ENCODE data around the gene FMN2.
"Not testable (repeated sequence)": the region's sequence is repeated elsewhere in the genome, so short reads cannot be mapped to it uniquely, and the experiment has no call there.

FMN2 gene

DNA sequence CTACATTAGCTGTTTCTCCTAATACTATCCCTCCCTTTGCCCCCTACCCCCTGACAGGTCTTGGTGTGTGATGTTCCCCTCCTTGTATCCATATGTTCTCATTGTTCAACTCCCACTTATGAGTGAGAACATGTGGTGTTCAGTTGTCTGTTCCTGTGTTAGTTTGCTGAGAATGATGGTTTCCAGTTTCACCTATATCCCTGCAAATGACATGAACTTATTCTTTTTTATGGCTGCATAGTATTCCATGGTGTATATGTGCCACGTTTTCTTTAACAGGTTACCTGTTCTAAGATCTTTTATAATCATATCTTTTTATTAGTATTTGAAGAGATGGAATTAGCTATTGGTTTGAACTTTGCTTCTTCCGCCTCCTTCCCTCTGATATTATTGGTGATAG, 172.8 kb downstream of the FMN2 start:
- DNase-seq, result not testable (repeated sequence)

DNA sequence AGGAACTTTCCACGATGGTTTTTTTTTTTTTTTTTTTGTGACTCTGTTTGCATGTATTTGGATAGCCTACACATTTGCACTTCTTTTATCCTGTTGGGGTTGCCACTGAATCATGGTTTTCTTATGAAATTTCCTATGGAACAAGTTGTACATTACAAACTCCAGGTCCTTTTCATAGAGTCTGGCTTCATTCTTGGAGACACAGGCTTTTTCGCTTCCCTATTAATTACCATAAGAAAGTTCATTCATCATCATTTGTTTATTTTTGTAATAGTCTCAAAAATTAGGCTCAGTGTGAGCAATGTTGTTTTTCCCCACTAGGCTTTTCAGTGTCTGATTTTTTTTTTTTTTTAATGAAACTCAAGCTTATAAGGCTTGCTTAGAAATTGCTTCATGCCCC, 179.4 kb downstream of the FMN2 start:
- no peak for DNase-seq

DNA sequence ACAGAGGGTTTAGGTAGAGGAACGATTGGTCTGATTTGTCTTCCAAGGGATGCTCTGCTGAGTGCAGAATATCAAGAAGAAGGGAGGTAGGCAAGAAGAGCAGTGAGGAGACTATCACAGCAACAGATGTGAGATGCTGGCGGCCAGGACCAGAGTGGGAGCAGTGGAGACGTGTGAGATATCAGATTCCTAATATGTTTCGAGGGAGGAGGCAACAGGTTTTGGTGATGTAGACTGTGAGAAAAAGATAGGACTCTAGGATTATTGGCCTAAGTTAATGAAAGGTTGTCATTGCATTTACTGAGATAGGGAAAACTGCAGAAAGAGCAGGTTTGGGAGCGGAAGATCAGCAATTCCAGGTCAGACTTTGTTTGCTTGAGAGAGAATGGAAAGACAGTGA, 182.9 kb downstream of the FMN2 start:
- DNase-seq, result no peak

DNA sequence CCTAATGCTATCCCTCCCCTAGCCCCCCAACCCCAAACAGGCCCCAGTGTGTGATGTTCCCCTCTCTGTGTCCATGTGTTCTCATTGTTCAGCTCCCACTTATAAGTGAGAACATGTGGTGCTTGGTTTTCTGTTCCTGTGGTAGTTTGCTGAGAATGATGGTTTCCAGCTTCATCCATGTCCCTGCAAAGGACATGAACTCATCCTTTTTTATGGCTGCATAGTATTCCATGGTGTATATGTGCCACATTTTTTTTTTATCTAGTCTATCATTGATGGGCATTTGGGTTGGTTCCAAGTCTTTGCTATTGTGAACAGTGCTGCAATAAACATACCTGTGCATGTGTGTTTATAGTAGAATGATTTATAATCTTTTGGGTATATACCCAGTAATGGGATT, 183.5 kb downstream of the FMN2 start:
- DNase-seq, result not testable (repeated sequence)

DNA sequence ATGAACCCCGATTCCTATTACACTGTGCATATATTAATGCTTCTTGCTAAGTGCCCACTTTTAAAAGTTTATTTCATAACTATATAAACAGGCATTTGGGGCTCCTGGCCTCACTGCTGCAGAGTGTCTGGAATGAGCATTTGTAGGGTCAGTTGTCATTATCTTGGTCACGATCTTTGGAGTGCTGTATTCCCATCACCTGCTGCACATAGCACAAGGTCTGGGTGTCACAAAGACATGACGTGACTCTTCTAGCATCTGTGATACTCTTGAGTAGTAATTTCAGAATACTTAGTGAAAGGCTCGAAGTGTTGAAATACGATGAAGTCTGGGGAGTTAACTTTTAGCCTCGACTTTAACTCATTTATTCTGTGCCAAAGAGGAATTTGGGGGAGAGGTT, 186.4 kb downstream of the FMN2 start:
- DNase-seq, result no peak

- DNase-seq, result no peak
Measured at GRCh38 chr1:240280560-240281322, 189.1 kb downstream of the FMN2 start.

DNA sequence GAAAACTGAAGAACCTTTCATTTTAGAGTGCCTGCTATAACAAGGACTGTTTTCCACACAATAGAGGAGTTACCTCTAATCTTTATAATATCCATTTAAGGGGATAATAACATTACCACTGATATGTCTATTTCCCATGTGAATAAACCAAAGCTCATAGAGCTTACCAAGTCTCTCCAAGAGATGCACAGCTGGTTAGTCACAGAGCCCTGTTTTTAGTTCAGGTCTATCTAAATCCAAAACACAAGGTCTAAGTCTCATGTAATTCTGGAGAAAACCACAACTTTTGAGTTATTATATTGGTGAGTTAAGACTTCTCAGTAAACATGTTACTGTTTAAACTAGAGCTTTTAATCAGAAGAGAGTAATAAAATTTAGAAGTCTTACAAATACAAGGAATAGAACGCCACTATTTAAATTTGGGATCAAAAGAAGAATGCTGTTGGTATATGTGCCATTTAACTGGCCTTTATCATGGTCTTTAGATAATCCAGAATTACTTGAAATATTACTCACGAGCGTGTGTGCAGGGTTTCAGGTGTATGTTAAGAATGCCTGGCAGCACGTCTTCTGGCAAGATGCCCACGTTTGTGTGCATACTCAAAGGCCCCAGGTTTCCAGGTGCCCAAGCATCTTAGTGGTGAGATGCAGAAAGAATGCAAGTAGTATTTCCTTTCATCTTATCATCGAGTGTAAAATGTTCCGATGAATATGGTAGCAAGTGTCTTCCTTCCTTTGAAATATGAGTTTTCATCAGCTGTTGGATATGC, 190.6 kb downstream of the FMN2 start:
- DNase-seq, result no peak

DNA sequence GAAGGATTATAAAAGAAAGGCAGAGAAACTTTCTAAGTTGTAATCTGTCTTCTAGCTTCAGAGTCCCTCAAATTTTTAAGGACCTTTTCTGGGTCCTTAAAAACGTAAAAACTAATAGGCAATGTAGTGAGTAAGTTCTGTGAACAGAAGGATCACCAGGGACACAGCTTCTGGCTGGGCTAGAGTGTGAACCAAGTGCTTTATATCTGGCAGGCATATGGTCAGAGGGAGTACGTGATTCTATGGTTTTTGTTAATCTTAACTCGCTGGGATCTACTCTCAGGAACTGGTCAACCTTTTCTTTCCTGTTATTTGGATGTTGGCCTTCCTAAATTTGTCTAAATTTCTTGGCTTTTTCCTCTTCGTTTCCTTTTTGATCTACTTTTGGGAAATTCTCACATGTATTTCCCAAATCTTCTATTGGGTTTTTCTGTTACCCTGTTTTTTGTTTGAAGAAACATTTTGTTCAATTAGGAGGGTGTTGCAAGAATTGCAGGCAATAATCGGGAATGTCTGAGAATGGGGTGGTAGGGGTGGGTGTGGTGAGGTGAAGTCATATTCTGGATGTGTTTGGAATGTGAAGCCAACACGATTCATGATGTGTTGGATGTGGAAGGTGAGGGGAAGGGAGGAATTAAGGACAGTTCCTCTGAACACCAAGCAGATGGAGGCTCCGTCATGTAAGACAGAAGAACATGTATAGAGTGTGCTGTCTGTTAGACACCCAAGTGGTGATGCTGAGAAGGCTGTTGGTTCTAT, 193.2 kb downstream of the FMN2 start:
- no peak for DNase-seq

DNA sequence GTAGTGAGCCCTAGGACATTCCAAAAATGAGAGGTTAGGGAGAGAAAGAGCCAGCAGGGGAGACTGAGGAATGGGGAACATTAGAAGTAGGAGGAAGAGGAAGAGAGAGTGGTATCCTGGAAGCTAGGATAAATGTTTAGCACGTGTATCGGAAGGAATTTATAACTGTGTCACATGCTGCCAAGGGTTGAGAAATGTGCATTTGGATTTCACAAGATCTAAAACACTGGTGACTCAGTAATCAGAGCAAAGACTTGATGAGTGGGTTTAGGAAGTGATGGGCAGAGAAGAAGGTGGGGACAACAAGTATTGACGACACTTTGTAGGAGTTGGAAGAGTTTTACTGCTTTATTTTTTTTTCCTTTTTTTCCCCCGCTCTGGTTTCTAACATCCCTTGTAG, 193.9 kb downstream of the FMN2 start:
- DNase-seq, result no peak

DNA sequence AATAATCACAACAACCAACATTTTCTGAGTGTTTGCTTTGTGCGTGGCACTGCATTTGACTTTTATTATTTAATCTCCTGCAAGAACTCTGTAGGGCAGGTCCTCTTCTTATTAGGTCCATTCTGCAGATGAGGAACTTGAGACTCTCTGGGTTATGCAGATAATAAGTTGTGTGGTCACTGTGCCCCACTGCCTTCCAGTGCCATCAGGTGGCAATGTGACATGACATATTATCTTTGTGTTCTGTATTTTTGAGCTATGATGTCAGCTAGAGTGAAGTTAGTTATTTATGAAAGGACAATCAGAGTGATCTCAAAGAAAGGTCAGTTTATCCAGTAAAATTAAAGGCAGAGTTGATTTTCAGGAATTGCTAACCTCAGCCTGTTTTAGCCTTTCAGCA, 196.0 kb downstream of the FMN2 start:
- DNase-seq, result no peak

GRCh38 chr1:240293706-240294105, 202.0 kb downstream of the FMN2 start:
- no peak for DNase-seq

DNA sequence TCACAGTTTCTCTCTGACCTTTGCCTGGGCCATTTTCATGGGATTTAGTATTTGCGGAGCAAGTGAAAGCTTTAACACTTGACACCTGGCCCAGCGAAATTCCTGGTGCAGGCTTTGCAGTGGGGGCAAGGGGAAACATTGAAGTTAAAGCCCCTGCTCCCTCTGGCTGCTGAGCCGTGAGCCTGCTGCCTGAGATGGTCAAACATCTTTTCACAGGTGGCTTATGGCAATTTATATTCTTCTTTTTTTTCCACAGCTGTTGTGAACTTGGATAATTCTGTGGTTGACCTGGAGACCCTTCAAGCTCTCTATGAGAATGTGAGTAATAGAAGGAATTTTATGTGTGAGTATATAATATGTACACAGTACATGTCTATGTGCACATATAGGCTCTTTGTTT, 202.9 kb downstream of the FMN2 start:
- no peak for DNase-seq

DNA sequence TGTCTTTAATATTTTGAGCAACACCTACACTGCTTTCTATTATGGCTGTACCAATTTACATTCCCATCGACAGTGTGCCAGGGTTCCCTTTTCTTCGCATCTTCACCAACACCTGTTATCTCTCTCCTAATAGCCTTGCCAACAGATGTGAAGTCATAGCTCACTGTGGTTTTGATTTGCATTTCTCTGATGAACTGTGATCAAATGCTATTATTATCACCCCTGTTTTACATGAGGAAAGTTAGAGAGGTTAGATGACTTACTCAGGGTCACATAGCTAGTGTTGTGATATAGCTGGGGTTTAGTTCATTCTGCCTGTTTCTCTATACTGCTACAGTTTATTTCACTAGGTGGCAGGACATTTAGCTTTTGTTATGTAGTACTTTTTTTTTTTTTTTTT, 204.1 kb downstream of the FMN2 start:
- DNase-seq, result no peak

DNA sequence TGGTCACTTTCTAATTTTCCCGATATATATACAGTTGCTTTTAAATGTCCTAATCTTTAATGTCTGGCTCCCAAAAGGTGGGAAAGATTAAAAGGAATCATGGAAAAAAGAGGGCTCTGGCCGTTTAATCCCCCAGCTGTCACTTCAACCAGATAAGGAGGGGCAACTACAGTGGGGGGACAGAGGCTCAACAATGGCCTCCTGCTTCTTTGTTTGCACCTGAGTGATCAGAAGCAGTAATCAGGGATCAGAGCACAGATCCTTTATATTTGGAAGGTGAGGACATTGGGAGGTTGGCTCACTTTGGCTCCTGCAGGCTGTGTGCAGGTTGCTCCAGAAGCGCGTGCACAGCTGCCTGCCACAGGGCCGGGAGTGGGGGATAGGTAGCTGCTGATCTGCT, 212.8 kb downstream of the FMN2 start:
- DNase-seq, result no peak

- DNase-seq, result no peak
Measured at GRCh38 chr1:240306673-240307072, 215.0 kb downstream of the FMN2 start.

- DNase-seq, result no peak
Measured at GRCh38 chr1:240308096-240308495, 216.4 kb downstream of the FMN2 start.

DNA sequence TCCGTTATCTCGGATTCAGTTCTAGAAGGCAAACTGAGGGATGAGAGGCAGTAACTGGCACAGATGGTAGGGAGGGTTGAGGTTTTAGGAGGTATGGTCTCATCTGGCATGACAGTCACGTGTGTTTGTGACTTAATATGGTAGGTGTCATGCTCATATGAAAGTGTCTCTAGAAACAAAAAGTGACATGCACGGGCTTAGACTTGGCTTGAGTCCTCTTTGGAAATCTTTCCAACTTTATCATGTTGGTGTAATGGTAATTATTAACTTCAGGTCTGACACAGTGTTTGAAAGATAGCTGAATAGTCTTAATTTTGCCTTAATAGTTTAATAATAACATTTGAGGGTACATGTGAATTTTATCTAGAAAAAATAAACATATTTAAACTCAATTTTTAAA, 218.1 kb downstream of the FMN2 start:
- no peak for DNase-seq

GRCh38 chr1:240310226-240310925, 218.7 kb downstream of the FMN2 start:
- DNase-seq, result no peak

DNA sequence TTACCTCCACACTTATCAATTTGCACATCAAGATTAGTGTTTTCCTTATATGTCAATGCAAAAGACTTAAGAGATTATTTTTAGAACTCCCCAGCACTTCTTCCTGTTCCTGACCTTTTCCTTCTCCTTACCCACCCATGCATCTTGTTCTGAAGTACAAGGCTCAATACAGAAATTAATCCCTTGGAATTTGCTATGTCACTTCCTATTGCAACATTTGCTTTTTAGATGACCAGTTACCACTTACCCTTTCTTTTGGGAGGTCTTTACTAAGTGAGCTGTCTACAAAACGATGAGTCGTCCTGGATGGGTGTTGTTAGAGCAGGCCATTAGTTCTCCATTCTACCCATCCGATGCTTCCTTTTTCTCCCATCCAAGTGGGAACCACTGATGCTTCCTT, 221.2 kb downstream of the FMN2 start:
- no peak for DNase-seq

- no peak for DNase-seq
Measured at GRCh38 chr1:240314845-240315801, 223.4 kb downstream of the FMN2 start.

GRCh38 chr1:240319998-240320397, 228.3 kb downstream of the FMN2 start:
- no peak for DNase-seq

DNA sequence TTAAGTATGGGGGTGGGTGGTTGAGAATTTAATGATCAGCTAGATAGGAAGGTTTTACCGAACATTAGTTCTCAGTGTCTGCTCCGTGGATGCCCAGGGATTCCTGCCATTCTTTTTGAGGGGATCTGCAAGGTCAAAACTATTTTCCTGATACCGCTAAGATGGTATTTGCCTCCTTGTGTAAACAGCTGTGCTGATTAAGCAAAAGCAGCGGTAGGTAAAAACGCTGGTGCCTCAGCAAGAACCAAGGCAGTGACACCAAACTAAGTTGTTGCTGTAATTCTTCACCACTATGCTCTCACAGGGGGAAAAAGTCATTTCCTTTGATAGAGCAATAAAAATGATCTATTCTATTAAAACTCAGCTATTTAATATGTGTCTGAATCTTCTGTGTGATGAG, 229.0 kb downstream of the FMN2 start:
- DNase-seq, result no peak

Data from NCI-H1092 (cell line).